ENCODE measurements around the gene LRRC57.

GRCh38 chr15:42548249-42549031 is at the start of gene LRRC57, which contains the start of gene HAUS2:
- TF ChIP-seq POLR2A (IDR thresholded peaks at IDR 0.05; ENCODE audit: extremely low read depth, insufficient read length), result peak; percentile 90
- TF ChIP-seq CTCF (IDR thresholded peaks at IDR 0.05; ENCODE audit: low read depth, low read length), result no peak

Data from NB4 (cell line).